CD4-positive, alpha-beta T cell treated with Interferon alpha-2 for 1 hour (primary cell): ENCODE data around the gene CREB3L2.

ENCODE experiments used
- DNase-seq, 2 donors: peaks; one replicate each; pipeline ENCODE4 v3.0.0-alpha.2; 2020 to 2022

CREB3L2 gene

DNA sequence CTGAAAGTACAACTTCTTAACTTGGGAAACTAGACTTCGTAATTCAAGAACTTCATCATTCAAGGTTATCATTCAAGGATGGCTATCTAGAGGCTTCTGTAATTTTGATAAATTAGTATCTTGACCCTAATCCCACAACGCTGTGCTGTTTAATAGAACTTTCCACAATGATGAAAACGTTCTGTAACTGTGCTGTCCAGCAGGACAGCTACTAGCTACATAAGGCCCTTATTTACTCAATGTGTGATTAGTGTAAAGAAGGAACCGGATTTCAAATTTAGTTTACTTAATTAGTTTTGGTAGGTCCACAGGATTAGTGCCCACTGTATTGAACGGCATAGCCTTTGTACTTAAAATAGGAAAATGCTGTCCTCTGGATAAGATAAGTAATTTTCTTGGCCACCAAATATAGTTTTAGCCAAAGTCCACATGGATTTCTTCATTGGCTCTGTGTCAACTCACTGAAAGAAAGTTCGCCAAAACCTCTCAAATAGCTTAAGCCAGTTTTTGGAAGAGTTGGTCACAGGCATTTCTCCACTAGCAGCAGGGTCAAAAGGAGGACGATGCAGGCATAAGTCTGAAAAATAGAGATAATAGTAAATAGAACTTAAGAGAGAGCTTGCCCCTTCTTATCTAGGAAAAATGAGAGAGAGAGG, 172.4 kb downstream of the CREB3L2 start:
- DNase-seq: no peak

- no peak for DNase-seq
Observed at GRCh38 chr7:137828456-137828855, 173.4 kb downstream of the CREB3L2 start.

DNA sequence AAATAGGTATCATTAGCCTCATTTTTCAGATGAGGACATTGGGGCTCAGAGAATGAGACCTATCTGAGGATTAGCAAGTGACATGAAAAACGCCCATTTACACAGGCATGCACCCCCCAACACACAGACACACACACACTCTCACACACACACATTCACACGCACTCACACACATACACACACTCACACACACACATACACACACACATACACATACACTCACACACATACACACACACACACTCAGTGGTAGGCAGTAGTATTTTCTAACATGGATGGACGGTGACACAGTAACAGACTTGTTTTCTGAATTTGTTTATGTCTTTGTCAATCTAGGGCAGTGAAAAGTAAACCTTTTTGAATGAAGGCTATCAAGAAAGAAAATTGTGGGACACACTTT, 176.4 kb downstream of the CREB3L2 start:
- no peak for DNase-seq
